Measurements from ENCODE around the gene SH3PXD2B.

- TF ChIP-seq, protein P1, sequence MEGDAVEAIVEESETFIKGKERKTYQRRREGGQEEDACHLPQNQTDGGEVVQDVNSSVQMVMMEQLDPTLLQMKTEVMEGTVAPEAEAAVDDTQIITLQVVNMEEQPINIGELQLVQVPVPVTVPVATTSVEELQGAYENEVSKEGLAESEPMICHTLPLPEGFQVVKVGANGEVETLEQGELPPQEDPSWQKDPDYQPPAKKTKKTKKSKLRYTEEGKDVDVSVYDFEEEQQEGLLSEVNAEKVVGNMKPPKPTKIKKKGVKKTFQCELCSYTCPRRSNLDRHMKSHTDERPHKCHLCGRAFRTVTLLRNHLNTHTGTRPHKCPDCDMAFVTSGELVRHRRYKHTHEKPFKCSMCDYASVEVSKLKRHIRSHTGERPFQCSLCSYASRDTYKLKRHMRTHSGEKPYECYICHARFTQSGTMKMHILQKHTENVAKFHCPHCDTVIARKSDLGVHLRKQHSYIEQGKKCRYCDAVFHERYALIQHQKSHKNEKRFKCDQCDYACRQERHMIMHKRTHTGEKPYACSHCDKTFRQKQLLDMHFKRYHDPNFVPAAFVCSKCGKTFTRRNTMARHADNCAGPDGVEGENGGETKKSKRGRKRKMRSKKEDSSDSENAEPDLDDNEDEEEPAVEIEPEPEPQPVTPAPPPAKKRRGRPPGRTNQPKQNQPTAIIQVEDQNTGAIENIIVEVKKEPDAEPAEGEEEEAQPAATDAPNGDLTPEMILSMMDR (IDR thresholded peaks at IDR 0.05; ENCODE audit: low read length): no peak
- TF ChIP-seq EZH2 (IDR thresholded peaks at IDR 0.05; ENCODE audit: borderline replicate concordance, low read length): no peak
These were observed 37.0 kb downstream of the SH3PXD2B start for GRCh38 chr5:172417130-172417841.

Measured in OCI-LY1 (cell line).